T-helper 2 cell treated with Interferon-gamma antibody and Interleukin-4, amounts not matched to agents 5 μg/mL and 100 μg/mL, for 36 hours (primary cell): ENCODE data around the gene PIGS.

Experiments
- DNase-seq: peaks from one replicate; pipeline ENCODE4 v3.0.0; 2021; ENCODE audit warnings: low spot score
- H3K27ac Mint-ChIP-seq: one replicate; pipeline ENCODE4 v1.8.0; 2021; ENCODE audit warnings: mild to moderate bottlenecking, mixed read lengths
- H3K27me3 Mint-ChIP-seq: one replicate; pipeline ENCODE4 v1.8.0; 2021; ENCODE audit warnings: low read depth, mixed read lengths
- H3K36me3 Mint-ChIP-seq: one replicate; pipeline ENCODE4 v1.8.0; 2021; ENCODE audit warnings: low read depth, mixed read lengths
- H3K4me1 Mint-ChIP-seq: one replicate; pipeline ENCODE4 v1.8.0; 2021; ENCODE audit warnings: low read depth, mixed read lengths
- H3K4me3 Mint-ChIP-seq: one replicate; pipeline ENCODE4 v1.8.0; 2022; ENCODE audit warnings: mild to moderate bottlenecking, moderate library complexity, mixed read lengths
- H3K9me3 Mint-ChIP-seq: one replicate; pipeline ENCODE4 v1.8.0; 2021; ENCODE audit warnings: mixed read lengths

PIGS gene

GRCh38 chr17:28574526-28574925 lies 3.2 kb upstream of the PIGS start:
- DNase-seq: no peak
- Mint-ChIP-seq H3K4me3 (peak overlapping the region; percentile 35), H3K9me3 (no peaks in the 10 kb centered on the region), H3K27ac (peak overlapping the region; percentile 5), H3K4me1 (peaks cover 55% of the 10 kb centered on the region), H3K27me3 (no peaks in the 10 kb centered on the region), H3K36me3 (peaks cover 55% of the 10 kb centered on the region)

- H3K27me3 Mint-ChIP-seq: no peaks in the 10 kb centered on the region
- H3K27ac Mint-ChIP-seq: peak overlapping the region; percentile 5
- peaks cover 52% of the 10 kb centered on the region for H3K4me1 Mint-ChIP-seq
- H3K36me3 Mint-ChIP-seq: peaks cover 52% of the 10 kb centered on the region
- peak overlapping the region; percentile 35 for H3K4me3 Mint-ChIP-seq
- no peaks in the 10 kb centered on the region for H3K9me3 Mint-ChIP-seq
- DNase-seq: no peak
Observed at GRCh38 chr17:28573966-28574480, 2.7 kb upstream of the PIGS start.

- Mint-ChIP-seq H3K36me3 (peaks cover 49% of the 10 kb centered on the region), H3K4me1 (peaks cover 48% of the 10 kb centered on the region), H3K27me3 (no peaks in the 10 kb centered on the region)
Observed at GRCh38 chr17:28573521-28573920, 2.2 kb upstream of the PIGS start.

GRCh38 chr17:28573040-28573380 lies 1.7 kb upstream of the PIGS start:
- peaks cover 47% of the 10 kb centered on the region for H3K36me3 Mint-ChIP-seq
- H3K27ac Mint-ChIP-seq: peak overlapping the region; percentile 66
- H3K4me1 Mint-ChIP-seq: peaks cover 51% of the 10 kb centered on the region
- H3K4me3 Mint-ChIP-seq: peak overlapping the region; percentile 95
- H3K9me3 Mint-ChIP-seq: no peaks in the 10 kb centered on the region
- no peaks in the 10 kb centered on the region for H3K27me3 Mint-ChIP-seq
- no peak for DNase-seq

More at GRCh38 chr17:28573521-28573920, 2.2 kb upstream of the PIGS start:
- Mint-ChIP-seq H3K9me3 (no peaks in the 10 kb centered on the region), H3K4me3 (no peak overlapping the region), H3K27ac (no peak overlapping the region)
- no peak for DNase-seq

- Mint-ChIP-seq H3K27me3 (no peaks in the 10 kb centered on the region), H3K27ac (peak overlapping the region; percentile 89), H3K36me3 (peaks cover 48% of the 10 kb centered on the region), H3K4me1 (peaks cover 56% of the 10 kb centered on the region), H3K4me3 (peak overlapping the region; percentile 95), H3K9me3 (no peaks in the 10 kb centered on the region)
- no peak for DNase-seq
Observed at GRCh38 chr17:28572259-28573039, 1.1 kb upstream of the PIGS start.

GRCh38 chr17:28570716-28571360 lies 486 bp downstream of the PIGS start:
- H3K27me3 Mint-ChIP-seq: no peaks in the 10 kb centered on the region
- peak overlapping the region; percentile 95 for H3K4me3 Mint-ChIP-seq
- H3K4me1 Mint-ChIP-seq: peaks cover 51% of the 10 kb centered on the region
- peak overlapping the region; percentile 90 for H3K27ac Mint-ChIP-seq
- no peaks in the 10 kb centered on the region for H3K9me3 Mint-ChIP-seq
- DNase-seq: peak; percentile 51
- peaks cover 46% of the 10 kb centered on the region for H3K36me3 Mint-ChIP-seq

GRCh38 chr17:28569446-28569845 lies 1.9 kb downstream of the PIGS start:
- Mint-ChIP-seq H3K4me3 (peak overlapping the region; percentile 95), H3K9me3 (no peaks in the 10 kb centered on the region), H3K27me3 (no peaks in the 10 kb centered on the region), H3K36me3 (peaks cover 44% of the 10 kb centered on the region), H3K27ac (peak overlapping the region; percentile 56), H3K4me1 (peaks cover 44% of the 10 kb centered on the region)
- no peak for DNase-seq

GRCh38 chr17:28567604-28568003 lies 3.7 kb downstream of the PIGS start:
- Mint-ChIP-seq H3K9me3 (no peaks in the 10 kb centered on the region), H3K27me3 (no peaks in the 10 kb centered on the region), H3K27ac (peak overlapping the region; percentile 46)

GRCh38 chr17:28563475-28563874 lies 7.8 kb downstream of the PIGS start:
- H3K27me3 Mint-ChIP-seq: no peaks in the 10 kb centered on the region
- no peaks in the 10 kb centered on the region for H3K9me3 Mint-ChIP-seq
- H3K27ac Mint-ChIP-seq: no peak overlapping the region
- H3K36me3 Mint-ChIP-seq: peaks cover 46% of the 10 kb centered on the region
- DNase-seq: no peak
- H3K4me3 Mint-ChIP-seq: no peak overlapping the region
- peaks cover 13% of the 10 kb centered on the region for H3K4me1 Mint-ChIP-seq

More at GRCh38 chr17:28567604-28568003, 3.7 kb downstream of the PIGS start:
- H3K4me3 Mint-ChIP-seq: peak overlapping the region; percentile 20
- peaks cover 38% of the 10 kb centered on the region for H3K36me3 Mint-ChIP-seq
- DNase-seq: no peak
- H3K4me1 Mint-ChIP-seq: peaks cover 31% of the 10 kb centered on the region

- H3K9me3 Mint-ChIP-seq: no peaks in the 10 kb centered on the region
- H3K4me3 Mint-ChIP-seq: no peak overlapping the region
- H3K36me3 Mint-ChIP-seq: peaks cover 54% of the 10 kb centered on the region
- DNase-seq: no peak
- peaks cover 27% of the 10 kb centered on the region for H3K4me1 Mint-ChIP-seq
- no peaks in the 10 kb centered on the region for H3K27me3 Mint-ChIP-seq
- no peak overlapping the region for H3K27ac Mint-ChIP-seq
Observed at GRCh38 chr17:28555022-28555421, 16.3 kb downstream of the PIGS start.

- Mint-ChIP-seq H3K4me3 (no peak overlapping the region), H3K27me3 (no peaks in the 10 kb centered on the region), H3K9me3 (no peaks in the 10 kb centered on the region), H3K4me1 (peaks cover 32% of the 10 kb centered on the region), H3K27ac (no peak overlapping the region), H3K36me3 (peaks cover 49% of the 10 kb centered on the region)
- DNase-seq: no peak
Observed at GRCh38 chr17:28554565-28554964, 16.8 kb downstream of the PIGS start.

- Mint-ChIP-seq H3K27ac (peak overlapping the region; percentile 77), H3K9me3 (no peaks in the 10 kb centered on the region), H3K36me3 (peaks cover 44% of the 10 kb centered on the region), H3K27me3 (no peaks in the 10 kb centered on the region), H3K4me1 (peaks cover 47% of the 10 kb centered on the region), H3K4me3 (peak overlapping the region; percentile 81)
- DNase-seq: no peak
Observed at GRCh38 chr17:28553000-28553505, 18.3 kb downstream of the PIGS start.

GRCh38 chr17:28552176-28552999 lies 18.9 kb downstream of the PIGS start, which contains the start of gene UNC119:
TSS of gene UNC119 (minus strand) at chr17:28552624. CDS start at chr17:28552557, 67 bp downstream.
- Mint-ChIP-seq H3K9me3 (no peaks in the 10 kb centered on the region), H3K4me1 (peaks cover 43% of the 10 kb centered on the region), H3K27ac (peak within 1 kb of the TSS; percentile 77), H3K27me3 (no peaks in the 10 kb centered on the region), H3K36me3 (peaks cover 39% of the 10 kb centered on the region), H3K4me3 (peak within 1 kb of the TSS; percentile 95)
- DNase-seq: peak; percentile 75
